Glutamatergic neuron (in vitro differentiated cells): ENCODE results near the gene CLSTN2. TPM values are rescaled to one million over a fixed set of nuclear protein-coding genes. Genes with fewer than 3 reads are reported as not detected.

Source experiments
- DNase-seq: peaks from one replicate; pipeline ENCODE4 v3.0.0; 2022
- H3K27ac Mint-ChIP-seq: one replicate; pipeline ENCODE4 v1.8.0; 2020; ENCODE audit warnings: mild to moderate bottlenecking, mixed read lengths, inconsistent platforms; ENCODE audit not compliant: unreplicated experiment
- H3K27me3 Mint-ChIP-seq: one replicate; pipeline ENCODE4 v1.8.0; 2020; ENCODE audit warnings: mild to moderate bottlenecking, moderate library complexity, mixed read lengths, inconsistent platforms; ENCODE audit not compliant: unreplicated experiment
- H3K36me3 Mint-ChIP-seq: one replicate; pipeline ENCODE4 v1.8.0; 2020; ENCODE audit warnings: mild to moderate bottlenecking, mixed read lengths, inconsistent platforms; ENCODE audit not compliant: unreplicated experiment
- H3K4me1 Mint-ChIP-seq: one replicate; pipeline ENCODE4 v1.8.0; 2020; ENCODE audit warnings: mild to moderate bottlenecking, low read depth, mixed read lengths, inconsistent platforms; ENCODE audit not compliant: unreplicated experiment
- H3K4me3 Mint-ChIP-seq: one replicate; pipeline ENCODE4 v1.8.0; 2020; ENCODE audit warnings: mild to moderate bottlenecking, mixed read lengths, inconsistent platforms; ENCODE audit not compliant: unreplicated experiment
- H3K9me3 Mint-ChIP-seq: one replicate; pipeline ENCODE4 v1.8.0; 2020; ENCODE audit warnings: mild to moderate bottlenecking, moderate library complexity, mixed read lengths, inconsistent platforms; ENCODE audit not compliant: unreplicated experiment
- total RNA-seq: library from RNA; stranded (reverse); fragmentation: NEBNext Ultra II Directional; extraction: Animal tissue kit (Norgen Biotek cat#: 25700); gene quantifications from one replicate; pipeline ENCODE4 v1.2.1, GENCODE V29; 2021; ENCODE audit not compliant: unreplicated experiment
- TF ChIP-seq, protein P1 (sequence below): fragments of 200-600 bp; sonication (generic); IDR thresholded peaks from one replicate; pipeline ENCODE4 v1.5.0; 2021; ENCODE audit not compliant: partially characterized antibody, unreplicated experiment

The CLSTN2 gene
- total RNA-seq, 1 donor from 2014 or later, result 3.1 TPM

DNA sequence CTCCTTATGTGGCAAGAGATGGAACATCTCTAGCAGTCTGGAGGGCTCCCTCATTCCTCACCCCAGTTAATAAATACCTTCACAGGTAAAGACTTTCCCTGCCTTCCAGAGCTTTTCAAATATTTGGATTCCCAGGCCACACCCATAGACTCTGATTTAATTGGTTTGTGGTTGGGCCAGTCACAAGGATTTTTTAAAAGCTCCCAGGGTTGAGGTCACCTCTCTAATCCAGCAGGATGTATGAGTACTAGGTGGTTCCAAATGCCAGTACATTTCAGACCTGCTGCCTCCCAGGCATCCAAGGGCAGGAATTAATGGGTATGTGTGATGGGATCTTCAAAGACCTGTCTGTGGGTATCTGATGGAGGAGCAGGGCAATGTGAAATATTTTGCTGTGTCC is 312.8 kb downstream of the CLSTN2 start:
- no peak overlapping the region for H3K4me3 Mint-ChIP-seq
- H3K36me3 Mint-ChIP-seq, result no peaks in the 10 kb centered on the region
- no peak overlapping the region for H3K27ac Mint-ChIP-seq
- peaks cover 3% of the 10 kb centered on the region for H3K27me3 Mint-ChIP-seq
- no peak for DNase-seq
- peaks cover 10% of the 10 kb centered on the region for H3K4me1 Mint-ChIP-seq
- no peaks in the 10 kb centered on the region for H3K9me3 Mint-ChIP-seq
- TF ChIP-seq, protein P1, sequence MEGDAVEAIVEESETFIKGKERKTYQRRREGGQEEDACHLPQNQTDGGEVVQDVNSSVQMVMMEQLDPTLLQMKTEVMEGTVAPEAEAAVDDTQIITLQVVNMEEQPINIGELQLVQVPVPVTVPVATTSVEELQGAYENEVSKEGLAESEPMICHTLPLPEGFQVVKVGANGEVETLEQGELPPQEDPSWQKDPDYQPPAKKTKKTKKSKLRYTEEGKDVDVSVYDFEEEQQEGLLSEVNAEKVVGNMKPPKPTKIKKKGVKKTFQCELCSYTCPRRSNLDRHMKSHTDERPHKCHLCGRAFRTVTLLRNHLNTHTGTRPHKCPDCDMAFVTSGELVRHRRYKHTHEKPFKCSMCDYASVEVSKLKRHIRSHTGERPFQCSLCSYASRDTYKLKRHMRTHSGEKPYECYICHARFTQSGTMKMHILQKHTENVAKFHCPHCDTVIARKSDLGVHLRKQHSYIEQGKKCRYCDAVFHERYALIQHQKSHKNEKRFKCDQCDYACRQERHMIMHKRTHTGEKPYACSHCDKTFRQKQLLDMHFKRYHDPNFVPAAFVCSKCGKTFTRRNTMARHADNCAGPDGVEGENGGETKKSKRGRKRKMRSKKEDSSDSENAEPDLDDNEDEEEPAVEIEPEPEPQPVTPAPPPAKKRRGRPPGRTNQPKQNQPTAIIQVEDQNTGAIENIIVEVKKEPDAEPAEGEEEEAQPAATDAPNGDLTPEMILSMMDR, result no peak

DNA sequence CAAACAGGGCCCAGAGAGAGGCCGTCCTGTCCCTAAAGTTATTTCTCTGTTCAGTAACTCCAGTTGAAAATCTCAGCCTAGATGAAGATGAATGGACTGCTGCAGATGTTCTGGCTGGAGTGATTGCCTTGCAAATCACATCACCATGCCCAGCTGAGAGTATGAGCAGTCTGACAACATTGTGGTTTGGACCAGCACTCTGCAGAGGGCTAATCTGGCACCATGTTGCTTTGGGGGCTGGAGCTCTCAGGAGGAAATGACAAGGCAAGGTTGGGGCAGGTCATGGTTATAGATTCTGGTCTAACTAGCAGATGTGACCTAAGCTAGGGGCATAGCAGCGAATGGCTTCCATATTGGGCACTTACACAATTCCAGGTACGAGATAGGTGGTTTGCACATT is 314.2 kb downstream of the CLSTN2 start:
- Mint-ChIP-seq H3K4me3 (no peak overlapping the region), H3K27me3 (peaks cover 3% of the 10 kb centered on the region), H3K27ac (no peak overlapping the region), H3K9me3 (no peaks in the 10 kb centered on the region), H3K36me3 (no peaks in the 10 kb centered on the region), H3K4me1 (peaks cover 5% of the 10 kb centered on the region)
- TF ChIP-seq, protein P1, result no peak
- DNase-seq, result no peak

DNA sequence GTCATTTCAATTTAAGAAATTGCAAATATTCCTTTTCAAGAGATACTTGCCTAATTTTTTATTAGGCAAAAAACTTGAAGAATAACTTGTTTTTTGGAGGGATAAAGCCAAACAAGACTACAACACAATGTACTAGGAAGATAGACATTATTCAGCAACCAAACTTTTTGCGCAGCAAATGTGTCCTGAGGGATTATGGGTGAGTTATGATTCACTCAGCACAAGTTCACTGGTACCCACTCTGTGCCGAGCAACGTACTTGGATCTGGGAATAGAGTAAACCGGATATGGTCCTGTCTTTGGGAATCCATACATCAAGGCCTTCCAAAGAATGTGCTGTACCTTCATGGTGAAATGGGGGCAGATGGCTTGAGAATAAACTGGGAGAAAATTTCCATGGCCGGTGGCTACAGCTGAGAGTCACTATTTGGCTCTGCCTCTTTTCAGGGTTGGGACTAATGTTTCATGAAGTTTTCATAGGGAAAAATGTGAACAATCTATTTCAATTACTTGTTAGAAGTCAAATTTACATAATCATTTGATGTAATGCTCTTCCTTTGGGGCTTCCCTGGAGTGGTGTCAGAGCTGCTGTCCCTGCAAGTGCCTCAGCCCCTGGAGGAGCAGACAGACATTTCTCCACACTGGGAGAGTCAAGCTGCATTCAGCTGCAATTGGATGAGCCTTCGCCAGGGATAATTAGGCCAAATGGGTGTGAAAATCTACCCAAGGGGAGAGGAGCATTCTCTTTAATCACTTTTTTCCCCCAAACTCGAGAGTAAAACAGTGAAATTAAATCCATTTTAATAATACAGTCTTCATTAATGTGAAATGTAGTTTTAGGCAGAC is 315.2 kb downstream of the CLSTN2 start:
- Mint-ChIP-seq H3K4me3 (no peak overlapping the region), H3K27me3 (peaks cover 3% of the 10 kb centered on the region), H3K36me3 (no peaks in the 10 kb centered on the region), H3K27ac (no peak overlapping the region), H3K9me3 (no peaks in the 10 kb centered on the region), H3K4me1 (peaks cover 5% of the 10 kb centered on the region)
- no peak for DNase-seq
- TF ChIP-seq, protein P1, result no peak

DNA sequence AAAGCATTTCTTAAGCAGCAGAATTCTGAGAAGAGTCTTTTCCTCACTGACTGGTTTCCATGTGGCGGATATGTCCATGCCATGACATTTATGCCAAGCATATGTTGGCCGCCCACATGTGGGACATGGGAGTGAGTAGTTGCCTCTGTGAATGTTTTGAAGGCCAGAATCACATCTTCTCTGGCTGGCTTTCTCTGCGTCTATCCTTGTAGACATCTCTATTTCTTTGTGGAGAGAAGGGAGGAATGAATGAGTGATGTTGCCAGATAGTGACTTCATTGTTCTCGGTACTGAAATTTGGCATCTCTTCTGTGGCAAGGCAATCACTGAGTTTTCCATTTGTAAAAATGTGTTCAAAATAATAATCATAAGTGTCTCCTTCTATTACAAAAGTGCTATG is 316.0 kb downstream of the CLSTN2 start:
- Mint-ChIP-seq H3K4me1 (peaks cover 5% of the 10 kb centered on the region), H3K27me3 (peaks cover 3% of the 10 kb centered on the region), H3K9me3 (no peaks in the 10 kb centered on the region), H3K36me3 (no peaks in the 10 kb centered on the region), H3K27ac (no peak overlapping the region), H3K4me3 (no peak overlapping the region)
- no peak for DNase-seq
- TF ChIP-seq, protein P1, result no peak

DNA sequence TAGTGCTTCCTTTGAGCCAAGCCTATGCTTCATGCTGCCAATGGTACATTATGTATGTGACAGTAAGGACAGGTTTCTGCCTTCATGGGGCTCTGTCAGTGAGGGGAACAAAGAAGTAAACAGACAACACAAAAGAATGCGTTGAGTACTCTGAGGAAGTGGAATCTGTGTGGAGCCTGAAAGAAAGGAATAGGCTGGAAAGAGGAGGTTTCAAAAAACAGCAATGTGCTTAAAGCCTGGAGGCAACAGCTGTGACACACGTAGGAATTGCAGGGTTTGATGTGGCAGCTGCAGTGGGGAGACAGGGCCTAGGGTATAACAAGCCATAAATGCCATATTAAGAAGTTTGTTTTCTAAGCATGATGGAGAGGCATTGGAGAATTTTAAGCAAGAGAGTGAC is 316.7 kb downstream of the CLSTN2 start:
- Mint-ChIP-seq H3K9me3 (no peaks in the 10 kb centered on the region), H3K4me1 (peaks cover 5% of the 10 kb centered on the region), H3K4me3 (no peak overlapping the region), H3K36me3 (no peaks in the 10 kb centered on the region), H3K27ac (no peak overlapping the region), H3K27me3 (peaks cover 2% of the 10 kb centered on the region)
- no peak for DNase-seq
- TF ChIP-seq, protein P1, result no peak
